Measurements from ENCODE around the gene MACROD2.

GRCh38 chr20:14647016-14647415 lies 651.7 kb downstream of the MACROD2 start:
- TF ChIP-seq POLR2AphosphoS5 (IDR thresholded peaks at IDR 0.05) (no peak), EP300 (IDR thresholded peaks at IDR 0.05; ENCODE audit: low read depth) (no peak), CTCF (IDR thresholded peaks at IDR 0.05) (no peak)
